ENCODE data around the gene DCUN1D1.

DNA sequence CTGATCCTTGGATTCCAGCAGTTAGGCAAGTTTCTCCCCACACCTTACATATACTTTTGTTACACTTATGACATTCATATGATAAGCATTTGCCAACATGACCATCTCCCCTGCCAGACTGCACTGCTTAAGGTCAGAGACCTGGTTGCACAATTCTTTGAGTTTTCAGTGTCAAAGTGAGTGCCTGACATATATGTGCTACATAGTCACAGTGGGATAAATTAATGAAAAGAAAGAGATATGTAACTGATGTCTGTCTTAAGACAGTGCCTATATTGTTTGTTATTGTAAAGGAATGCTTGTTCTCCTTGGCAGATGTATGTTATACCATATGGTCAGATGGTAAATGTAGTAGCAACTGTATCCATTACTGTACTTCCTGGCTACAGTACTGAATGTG lies 3.5 kb upstream of the DCUN1D1 start:
- TF ChIP-seq POLR2AphosphoS5 (IDR thresholded peaks at IDR 0.05; ENCODE audit: borderline replicate concordance, low read depth, low read length) (no peak), EZH2 (IDR thresholded peaks at IDR 0.05) (no peak), FOXP2 (optimal IDR thresholded peaks at IDR 0.05; ENCODE audit: control extremely low read depth, extremely low read length, insufficient read depth) (no peak)
